Activated CD4-positive, alpha-beta T cell treated with anti-CD3 and anti-CD28 coated beads, Interleukin-2, Interleukin-6, amounts not matched to agents 100 ng/mL and 50 ng/mL, durations not matched to agents 16 hours and 8 hours (primary cell): ENCODE results near the gene ZSWIM8.
A peak's percentile ranks its signal among the peaks of the same experiment; 100 is the strongest.
"Not testable (repeated sequence)": the region's sequence is repeated elsewhere in the genome, so short reads cannot be mapped to it uniquely, and the experiment has no call there.

ENCODE experiments used
- DNase-seq: peaks from one replicate; pipeline ENCODE4 v3.0.0-alpha.2; 2020

The ZSWIM8 gene, protein sequence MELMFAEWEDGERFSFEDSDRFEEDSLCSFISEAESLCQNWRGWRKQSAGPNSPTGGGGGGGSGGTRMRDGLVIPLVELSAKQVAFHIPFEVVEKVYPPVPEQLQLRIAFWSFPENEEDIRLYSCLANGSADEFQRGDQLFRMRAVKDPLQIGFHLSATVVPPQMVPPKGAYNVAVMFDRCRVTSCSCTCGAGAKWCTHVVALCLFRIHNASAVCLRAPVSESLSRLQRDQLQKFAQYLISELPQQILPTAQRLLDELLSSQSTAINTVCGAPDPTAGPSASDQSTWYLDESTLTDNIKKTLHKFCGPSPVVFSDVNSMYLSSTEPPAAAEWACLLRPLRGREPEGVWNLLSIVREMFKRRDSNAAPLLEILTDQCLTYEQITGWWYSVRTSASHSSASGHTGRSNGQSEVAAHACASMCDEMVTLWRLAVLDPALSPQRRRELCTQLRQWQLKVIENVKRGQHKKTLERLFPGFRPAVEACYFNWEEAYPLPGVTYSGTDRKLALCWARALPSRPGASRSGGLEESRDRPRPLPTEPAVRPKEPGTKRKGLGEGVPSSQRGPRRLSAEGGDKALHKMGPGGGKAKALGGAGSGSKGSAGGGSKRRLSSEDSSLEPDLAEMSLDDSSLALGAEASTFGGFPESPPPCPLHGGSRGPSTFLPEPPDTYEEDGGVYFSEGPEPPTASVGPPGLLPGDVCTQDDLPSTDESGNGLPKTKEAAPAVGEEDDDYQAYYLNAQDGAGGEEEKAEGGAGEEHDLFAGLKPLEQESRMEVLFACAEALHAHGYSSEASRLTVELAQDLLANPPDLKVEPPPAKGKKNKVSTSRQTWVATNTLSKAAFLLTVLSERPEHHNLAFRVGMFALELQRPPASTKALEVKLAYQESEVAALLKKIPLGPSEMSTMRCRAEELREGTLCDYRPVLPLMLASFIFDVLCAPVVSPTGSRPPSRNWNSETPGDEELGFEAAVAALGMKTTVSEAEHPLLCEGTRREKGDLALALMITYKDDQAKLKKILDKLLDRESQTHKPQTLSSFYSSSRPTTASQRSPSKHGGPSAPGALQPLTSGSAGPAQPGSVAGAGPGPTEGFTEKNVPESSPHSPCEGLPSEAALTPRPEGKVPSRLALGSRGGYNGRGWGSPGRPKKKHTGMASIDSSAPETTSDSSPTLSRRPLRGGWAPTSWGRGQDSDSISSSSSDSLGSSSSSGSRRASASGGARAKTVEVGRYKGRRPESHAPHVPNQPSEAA (N-terminal part only)

DNA sequence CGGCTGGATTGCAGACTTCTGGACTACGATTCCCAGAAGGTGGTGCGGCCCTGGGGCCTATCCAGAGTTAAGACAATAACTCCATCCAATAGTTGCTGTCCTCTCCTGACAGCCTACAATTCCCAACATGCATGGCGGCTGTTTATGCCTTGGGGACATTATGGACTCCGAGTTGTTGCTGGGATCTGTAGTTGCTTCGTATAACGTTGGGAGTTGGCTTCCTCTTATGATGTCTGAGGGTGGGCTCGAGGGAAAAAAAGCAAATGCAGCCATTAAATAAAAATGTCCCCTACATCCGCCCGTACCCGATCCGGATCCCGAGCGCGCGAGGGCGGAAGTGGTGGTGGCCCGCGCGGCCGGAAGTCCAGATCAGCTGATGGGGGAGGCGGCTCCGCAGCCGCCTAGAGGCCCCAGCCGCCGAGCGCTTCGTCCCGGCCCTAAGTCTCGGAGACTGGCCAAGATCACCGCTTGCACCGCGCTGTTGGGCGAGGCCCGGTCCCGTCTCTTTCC is at the start of gene ZSWIM8:
Gene ZSWIM8 (plus strand): TSS at position 396 of the 510 bp plus-strand sequence. CDS start 273 bp downstream, outside the sequence.
- DNase-seq, result peak; percentile 90

DNA sequence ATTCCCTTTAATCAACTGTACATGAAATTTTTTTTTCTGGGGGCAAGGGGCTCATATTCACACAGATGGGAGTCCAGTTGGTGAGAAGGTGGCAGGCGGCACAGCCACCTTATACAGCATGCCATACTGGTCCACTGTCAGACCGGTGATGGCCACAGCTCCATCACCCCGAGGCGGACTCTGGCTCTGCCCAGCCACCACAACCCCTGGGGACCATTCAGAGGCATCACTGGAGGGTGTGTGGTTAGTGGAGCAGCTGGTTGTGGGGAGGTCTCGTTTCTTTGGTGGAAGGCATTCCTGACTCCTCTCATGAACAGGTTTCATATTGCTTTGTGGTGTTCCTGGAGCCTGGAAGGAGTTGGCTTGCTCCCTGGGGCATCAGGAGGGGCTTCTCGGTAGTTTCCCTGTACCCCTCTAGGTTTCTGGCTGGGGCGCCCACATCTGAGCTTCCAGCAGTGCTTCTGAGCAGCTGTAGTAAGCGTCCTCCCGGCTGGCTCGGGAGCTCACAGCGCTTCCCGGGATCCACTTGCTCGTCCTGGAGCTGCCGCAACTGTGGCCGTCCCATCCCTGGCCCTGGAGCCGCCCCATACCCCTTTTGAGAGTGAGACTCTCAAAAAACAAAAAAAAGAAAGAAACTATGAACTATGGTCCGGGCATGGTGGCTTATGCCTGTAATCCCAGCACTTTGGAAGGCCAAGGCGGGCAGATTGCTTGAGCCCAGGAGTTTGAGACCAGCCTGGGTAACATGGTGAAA is 44.7 kb upstream of the ZSWIM8 start:
- not testable (repeated sequence) for DNase-seq

DNA sequence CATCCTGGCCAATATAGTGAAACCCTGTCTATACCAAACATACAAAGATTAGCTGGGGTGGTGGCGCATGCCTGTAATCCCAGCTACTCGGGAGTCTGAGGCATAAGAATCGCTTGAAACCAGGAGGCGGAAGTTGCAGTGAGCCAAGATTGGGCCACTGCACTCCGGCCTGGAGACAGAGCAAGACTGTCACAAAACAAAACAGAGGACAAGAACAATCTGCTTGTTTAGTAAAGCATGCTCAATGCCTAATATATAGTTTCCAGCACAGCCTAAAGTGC is 43.0 kb upstream of the ZSWIM8 start:
- DNase-seq, result no peak

DNA sequence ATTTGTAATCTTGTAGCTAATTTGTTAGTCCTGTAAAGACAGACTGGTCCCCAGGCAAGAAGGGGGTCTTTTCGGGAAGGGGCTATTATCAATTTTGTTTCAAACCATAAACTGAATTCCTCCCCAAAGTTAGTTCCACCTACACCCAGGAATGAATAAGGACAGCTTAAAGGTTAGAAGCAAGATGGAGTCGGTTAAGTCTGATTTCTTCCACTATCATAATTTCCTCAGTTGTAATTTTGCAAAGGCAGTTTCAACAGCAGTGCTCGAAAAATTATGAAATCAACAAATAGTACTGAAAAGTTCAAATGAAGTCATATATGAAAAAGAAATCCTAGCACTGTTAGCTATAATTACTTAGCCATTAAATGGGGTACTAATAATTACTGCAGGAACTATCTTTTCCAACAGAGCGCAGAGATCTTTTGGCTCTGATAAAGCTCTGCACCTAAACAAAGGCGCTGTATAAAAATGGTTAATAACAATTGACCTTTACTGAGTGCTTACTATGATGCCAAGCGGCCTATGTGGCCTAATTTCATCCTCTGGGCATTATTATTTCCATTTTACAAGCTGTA is 42.0 kb upstream of the ZSWIM8 start:
- DNase-seq, result no peak

DNA sequence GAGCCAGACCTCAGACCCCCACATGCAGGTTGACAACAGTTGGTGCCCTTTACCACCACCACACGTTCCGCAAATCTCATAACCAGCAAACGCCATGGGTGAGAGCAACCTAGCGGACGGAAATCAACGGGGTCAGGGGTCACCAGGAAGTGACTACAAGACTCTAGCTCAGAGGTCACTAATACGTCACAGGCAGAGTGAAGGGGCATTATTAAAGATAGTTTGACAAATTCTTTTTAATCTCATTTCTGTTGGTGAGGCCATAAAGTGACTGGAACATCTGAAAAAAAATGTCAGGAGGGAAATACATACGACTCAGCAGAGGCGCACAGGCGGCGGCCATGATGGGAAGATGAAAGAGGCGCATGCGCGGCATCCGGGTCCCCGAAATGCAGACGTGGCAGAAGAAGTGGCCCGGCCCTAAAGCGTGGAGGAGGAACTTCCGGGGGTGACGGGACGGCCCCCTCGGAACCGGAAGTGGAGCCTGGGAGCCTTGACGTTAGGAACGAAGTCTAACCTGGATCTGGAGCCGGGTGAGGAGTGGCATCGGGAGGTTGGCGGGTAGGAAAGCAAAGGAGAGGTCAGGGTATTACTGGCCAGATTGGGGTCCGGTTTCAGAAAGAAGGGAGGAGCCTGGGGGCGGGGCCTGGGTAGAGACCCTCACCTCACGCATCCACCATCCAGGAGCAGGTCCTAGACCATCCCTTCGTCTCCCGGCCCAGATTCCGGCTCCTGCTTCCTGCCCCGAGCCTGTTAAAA is 41.3 kb upstream of the ZSWIM8 start, which contains the start of gene SEC24C:
Gene SEC24C (plus strand): TSS at position 468 of the 759 bp plus-strand sequence. CDS start 2,461 bp downstream, outside the sequence.
- peak; percentile 96 for DNase-seq

DNA sequence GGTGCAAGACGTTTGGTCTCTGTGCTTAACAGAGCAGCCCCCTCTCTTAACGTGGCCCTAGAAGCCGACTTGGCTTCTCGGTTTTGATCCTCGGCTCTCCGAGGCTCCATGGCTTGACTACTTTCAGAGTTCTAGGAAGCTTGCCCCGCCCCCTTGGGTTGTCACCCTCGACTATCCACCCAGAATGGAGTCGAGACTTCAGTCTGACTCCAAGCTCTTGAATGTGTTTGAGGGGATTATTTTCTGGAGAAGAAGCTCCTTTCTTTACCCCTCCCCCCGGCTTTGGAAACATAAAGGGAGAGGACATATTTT is 40.8 kb upstream of the ZSWIM8 start:
- DNase-seq, result peak; percentile 69

DNA sequence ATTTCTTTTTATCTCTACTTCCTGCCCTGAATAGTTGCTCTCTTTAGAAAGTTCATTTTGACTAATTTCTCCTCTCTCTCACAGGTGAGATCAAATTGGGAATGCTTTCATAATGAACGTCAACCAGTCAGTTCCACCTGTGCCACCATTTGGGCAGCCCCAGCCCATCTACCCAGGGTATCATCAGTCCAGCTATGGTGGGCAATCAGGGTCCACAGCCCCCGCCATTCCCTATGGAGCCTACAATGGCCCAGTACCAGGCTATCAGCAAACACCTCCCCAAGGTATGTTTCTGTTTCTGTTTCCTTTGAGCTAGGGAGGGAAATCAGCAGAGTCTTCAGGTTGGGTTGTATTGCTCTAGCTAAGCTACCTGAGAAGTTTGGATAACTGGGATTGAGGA is 38.7 kb upstream of the ZSWIM8 start:
- no peak for DNase-seq

DNA sequence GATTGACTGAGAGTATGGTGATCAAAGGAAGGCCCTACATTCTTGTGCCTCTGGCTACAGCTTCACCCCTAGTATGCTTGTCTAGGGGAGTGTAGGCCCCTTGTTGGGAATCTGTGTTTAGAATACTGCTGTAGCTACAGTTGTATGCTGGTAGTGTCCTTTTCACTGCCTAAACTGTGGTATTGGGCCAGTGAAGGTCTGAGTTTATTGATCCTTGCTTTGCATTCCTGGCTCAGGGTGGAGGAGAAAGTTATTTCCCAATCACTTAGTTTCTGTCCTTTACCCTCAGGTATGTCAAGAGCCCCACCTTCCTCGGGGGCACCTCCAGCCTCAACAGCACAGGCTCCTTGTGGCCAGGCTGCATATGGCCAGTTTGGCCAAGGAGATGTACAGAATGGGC is 34.6 kb upstream of the ZSWIM8 start:
- no peak for DNase-seq

DNA sequence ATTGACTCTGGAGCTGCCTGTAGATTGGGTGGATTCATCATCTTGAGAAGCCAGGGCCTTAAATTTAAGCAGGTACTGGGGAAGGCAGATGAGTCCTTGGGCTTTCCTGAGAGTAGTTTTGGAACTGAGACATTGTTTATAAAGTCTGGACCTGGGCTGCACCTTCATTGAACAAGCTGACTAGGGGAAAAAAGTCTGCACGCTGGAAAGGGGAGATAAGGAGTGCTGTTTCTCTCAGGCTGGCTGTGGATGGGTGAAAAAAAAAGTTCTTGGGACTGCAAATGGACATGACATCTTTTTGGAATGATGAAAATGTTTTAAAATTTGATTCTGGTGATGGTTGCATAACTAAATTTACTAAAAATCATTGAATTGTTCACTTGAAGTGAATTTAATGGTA is 29.2 kb upstream of the ZSWIM8 start:
- DNase-seq, result no peak

DNA sequence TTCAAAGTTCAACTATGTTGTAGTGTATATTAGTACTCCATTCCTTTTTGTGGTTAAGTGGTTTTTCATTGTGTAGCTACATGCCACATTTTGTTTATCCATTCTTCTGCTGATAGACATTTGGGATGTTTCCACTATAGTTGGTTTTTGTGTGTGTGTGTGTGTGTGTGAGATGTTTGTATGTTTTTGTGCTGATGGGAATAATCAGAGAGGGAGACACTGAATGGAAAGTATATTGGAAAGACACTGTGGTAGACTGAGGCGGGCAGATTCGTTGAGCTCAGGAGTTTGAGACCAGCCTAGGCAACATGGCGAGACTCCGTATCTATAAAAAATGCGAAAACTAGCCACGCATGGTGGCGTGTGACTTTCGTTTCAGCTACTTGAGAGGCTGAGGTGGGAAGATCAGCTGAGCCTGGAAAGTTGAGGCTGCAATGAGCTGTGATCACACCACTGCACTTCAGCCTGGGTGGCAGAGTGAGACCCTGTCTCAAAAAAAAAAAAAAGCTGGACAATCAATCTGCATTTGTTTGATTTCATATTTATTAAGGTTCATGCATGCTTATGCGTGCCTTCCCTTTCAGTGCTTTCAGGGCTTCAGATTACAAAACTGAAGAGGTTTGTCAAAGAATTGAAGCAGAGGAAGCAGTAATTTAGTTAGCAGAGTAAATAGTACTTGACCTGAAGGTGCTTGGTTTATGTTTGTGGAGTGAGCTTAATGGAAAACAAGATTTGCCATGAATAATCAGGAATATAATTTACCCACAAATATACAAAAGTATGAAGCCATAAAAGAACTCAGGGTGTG is 26.5 kb upstream of the ZSWIM8 start:
- DNase-seq, result no peak

DNA sequence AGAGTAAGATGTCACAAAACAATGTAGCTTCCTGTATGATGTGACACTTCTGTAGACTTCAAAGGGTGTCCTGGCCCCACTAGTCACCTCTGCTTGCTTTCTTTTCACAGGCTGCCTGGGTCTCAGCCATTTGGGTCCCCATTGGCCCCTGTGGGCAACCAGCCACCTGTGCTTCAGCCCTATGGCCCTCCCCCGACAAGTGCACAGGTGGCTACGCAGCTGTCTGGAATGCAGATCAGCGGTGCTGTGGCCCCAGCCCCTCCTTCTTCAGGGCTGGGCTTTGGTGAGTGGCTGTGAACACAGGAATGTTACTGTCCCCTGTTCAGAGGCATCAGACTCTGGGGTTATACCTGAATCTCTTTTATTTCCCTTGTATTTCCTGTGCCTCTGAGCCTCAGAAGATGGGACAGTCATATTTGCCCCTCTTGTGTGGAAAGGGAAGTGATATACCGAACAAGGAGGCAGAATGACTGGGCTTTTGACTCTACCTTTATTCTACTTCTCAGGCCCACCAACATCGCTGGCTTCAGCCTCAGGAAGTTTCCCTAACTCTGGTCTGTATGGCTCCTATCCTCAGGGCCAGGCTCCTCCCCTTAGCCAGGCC is 25.8 kb upstream of the ZSWIM8 start:
- DNase-seq, result peak; percentile 65

DNA sequence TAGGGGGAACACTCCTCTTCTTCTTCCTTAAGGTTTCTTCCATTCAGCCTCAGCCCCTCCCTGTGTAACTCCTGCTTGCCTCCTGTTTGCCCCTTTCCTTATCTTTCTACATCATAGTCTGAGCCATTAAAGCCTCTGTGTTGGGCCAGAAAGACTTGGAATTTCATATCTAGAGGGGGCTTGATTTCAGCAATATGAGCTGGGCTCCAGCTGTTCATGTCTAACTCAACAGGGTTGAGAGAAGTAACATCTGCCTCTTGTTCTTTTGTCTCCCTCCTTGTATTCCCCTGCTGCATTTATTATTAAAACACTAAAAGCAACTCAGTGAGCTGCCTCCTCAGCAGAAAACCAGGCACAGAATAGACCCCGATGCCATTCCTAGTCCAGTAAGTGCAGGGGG is 23.6 kb upstream of the ZSWIM8 start:
- DNase-seq, result no peak

DNA sequence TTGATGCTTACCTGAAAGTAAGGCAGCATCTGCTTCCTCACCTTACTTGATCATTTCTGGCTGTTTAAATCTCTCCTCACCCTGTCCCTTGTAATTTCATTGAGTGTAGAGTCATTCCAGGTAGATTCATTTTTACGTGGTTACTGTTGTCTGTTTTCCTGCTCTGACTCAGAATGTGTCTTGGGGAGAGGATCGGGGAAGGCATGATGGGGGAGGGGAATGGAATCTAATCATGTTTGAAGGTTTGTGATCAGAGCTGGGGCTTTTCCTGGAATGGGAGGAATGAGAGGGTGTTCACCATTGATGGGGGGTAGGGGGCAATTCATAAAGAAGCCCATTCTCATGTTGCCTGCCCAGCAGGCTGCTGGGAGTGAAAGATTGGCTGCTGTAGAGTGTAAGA is 22.5 kb upstream of the ZSWIM8 start:
- peak; percentile 88 for DNase-seq

DNA sequence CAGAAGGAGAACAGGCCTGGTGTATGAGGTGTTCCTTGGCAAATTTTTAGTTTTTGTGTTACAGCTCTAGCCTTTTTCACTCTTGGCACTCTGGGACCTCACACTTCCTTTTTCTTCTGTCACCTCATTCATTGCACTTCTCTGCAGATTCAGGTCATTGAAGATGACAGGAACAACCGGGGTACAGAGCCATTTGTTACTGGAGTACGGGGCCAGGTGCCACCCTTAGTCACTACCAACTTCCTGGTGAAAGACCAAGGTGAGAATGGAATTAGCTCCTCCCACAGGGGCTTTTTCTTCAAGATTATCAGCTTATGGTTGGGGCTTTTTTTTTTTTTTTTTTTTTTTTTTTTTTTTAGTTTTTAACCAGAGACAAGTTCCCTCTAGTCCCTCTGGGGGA is 22.1 kb upstream of the ZSWIM8 start:
- DNase-seq, result peak; percentile 58

DNA sequence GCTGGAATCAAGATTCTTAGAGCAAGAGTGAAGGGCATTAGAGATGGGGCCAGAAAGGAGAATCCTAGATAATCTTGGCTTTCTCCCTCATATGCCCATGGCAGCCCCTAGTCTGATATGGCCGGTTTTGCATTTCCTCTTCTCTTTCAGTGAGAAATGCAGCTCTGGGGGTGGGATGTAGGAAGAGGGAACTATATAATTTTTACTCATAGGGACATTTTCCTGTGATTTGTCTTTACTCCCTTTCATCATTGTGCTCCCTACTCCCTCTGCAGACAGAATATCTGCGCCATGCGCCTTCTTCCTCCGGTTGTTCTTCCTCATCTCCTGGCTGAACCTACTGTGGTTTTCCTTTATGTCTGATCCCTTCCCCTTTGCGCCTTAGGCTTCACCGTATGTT is 20.3 kb upstream of the ZSWIM8 start:
- DNase-seq, result no peak

DNA sequence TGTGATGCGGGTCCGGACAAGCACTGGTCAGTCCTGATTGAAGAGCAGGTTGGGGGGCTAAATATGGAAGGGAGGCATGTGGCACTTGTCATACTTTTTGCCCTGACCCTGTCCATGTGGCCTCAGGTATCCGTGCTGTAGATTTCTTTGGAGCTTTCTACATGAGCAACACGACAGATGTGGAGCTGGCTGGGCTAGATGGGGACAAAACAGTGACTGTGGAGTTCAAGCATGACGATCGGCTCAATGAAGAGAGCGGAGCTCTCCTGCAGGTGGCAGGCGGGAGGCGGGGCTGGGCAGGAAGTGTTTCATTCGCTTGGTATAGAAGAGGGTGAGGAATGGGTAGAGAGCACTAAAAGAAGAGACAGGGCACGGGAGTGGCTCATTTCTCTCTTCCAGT is 16.5 kb upstream of the ZSWIM8 start:
- DNase-seq, result peak; percentile 63

DNA sequence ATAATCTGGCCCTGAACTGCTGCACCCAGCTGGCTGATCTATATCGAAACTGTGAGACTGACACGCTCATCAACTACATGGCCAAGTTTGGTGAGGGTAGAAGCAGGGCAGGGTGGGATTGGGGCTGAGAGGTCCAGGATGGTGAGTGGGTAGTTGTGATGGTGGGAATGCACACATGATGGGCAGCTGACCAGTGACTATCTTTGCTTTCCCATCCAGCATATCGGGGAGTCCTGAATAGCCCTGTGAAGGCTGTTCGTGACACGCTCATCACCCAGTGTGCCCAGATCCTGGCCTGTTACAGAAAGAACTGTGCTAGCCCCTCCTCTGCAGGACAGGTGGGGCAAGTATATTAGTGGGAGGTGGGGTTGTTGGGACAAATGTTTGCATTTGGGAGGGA is 16.0 kb upstream of the ZSWIM8 start:
- no peak for DNase-seq

DNA sequence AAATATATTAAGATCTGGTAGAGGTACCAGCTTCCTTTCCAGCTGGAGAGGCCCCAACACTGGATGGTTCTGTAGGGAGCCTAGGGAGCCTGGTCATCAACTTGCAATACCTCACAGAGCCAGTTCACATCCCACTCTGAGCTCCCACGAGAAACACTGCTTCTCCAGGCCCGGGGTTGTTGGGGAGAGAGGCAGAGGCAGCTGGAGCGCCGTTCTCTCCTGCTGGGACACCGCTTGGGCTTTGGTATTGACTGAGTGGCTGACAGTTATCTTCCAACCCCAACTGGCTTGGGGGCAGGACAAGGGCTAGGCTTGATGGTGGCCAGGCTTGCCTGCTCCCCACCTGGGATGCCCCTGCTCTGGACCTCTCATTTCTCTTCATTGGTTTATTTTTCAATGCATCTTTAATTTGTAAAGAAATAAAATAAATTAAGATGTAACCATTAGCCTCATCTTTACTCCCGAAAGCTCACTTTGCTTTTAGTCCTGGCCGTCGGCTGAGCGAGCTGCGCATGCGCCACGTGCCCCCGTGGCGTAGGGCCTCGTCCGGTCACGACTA is 13.6 kb upstream of the ZSWIM8 start:
- DNase-seq, result peak; percentile 86

DNA sequence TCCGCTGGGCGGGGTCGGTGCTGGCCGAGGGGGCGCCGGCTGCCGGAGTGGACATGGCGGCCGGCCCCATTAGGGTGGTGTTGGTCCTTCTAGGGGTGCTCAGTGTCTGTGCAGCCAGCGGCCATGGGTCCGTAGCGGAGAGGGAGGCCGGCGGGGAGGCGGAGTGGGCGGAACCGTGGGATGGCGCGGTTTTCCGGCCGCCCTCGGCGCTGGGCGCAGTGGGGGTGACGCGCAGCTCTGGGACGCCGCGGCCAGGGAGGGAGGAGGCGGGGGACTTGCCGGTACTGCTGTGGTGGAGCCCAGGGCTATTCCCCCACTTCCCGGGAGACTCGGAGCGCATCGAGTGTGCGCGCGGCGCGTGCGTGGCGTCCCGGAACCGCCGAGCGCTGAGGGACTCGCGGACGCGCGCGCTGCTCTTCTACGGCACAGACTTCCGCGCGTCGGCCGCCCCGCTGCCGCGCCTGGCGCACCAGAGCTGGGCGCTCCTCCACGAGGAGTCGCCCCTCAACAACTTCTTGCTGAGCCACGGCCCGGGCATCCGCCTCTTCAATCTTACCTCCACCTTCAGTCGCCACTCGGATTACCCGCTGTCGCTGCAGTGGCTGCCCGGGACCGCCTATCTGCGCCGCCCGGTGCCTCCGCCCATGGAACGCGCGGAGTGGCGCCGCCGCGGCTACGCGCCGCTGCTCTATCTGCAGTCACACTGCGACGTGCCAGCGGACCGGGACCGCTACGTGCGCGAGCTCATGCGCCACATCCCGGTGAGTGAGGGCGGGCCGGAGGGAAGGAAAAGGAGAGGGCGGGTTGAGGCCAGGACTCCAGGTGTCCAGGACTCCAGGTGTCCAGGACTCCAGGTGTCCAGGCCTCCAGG is 12.9 kb upstream of the ZSWIM8 start:
- DNase-seq, result peak; percentile 88
